ENCODE results near the gene ABHD17A.
A peak's percentile ranks its signal among the peaks of the same experiment; 100 is the strongest.
"Not testable (repeated sequence)": the region's sequence is repeated elsewhere in the genome, so short reads cannot be mapped to it uniquely, and the experiment has no call there.

The ABHD17A gene

DNA sequence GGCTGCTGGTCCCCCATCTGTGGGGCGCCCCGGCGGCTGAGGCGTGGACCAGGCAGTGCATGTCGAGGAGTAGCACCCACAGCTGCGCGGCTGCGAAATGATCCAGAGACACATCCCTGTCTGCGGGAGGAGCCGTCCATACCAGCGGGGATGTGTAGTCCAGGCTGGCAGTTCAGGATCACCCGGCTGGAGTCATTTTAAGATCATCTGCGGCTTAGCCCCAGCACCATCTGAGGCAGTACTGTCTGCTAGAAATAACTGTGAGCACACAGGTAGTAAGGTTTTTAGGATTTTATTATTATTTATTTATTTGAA is 23.0 kb upstream of the ABHD17A start:
- no peak for DNase-seq

- DNase-seq: no peak
Measured at GRCh38 chr19:1907563-1908363, 22.5 kb upstream of the ABHD17A start.

DNA sequence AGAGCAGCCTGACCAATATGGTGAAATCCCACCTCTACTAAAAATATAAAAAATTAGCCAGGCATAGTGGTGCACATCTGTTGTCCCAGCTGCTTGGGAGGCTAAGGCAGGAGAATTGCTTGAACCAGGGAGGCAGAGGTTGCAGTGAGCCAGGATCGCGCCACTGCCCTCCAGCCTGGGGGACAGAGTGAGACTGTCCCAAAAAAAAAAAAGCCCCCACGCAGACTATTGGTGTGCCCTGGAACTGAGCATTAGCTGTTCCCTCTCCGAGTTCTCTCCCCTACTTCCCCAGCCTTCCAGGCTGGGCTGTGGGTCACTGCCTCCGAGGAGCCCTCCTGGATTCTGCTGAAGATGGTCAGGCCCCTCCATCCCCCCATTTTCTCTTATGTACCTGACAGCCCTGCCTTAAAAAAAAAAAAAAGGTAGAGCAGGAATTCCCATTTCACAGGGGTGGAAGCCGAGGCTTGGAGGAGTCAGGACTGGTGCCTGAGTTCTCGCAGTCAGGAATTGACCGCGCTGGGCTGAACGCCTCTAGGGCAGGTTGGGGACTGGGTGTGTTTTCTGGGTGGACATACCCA is 21.8 kb upstream of the ABHD17A start:
- no peak for DNase-seq

DNA sequence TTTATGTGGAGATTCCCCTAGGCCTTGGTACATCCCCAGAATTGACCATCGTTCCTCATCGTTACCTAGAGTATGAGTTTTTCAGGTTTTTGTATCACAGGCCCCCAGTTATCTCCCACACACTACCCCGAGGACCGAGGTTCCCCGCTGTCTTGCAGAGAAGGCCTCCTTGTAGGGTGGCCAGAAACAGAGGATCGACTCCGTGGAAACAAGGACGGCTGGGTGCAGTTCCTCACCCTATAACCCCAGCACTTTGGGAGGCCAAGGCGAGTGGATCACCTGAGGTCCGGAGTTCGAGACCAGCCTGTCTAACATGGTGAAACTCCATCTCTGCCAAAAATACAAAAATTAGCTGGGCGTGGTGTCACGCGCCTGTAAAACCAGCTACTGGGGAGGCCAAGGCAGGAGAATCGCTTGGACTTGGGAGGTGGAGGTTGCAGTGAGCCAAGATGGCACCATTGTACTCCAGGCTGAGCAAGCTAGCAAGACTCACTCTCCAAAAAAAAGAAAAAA is 20.6 kb upstream of the ABHD17A start:
- no peak for DNase-seq

DNA sequence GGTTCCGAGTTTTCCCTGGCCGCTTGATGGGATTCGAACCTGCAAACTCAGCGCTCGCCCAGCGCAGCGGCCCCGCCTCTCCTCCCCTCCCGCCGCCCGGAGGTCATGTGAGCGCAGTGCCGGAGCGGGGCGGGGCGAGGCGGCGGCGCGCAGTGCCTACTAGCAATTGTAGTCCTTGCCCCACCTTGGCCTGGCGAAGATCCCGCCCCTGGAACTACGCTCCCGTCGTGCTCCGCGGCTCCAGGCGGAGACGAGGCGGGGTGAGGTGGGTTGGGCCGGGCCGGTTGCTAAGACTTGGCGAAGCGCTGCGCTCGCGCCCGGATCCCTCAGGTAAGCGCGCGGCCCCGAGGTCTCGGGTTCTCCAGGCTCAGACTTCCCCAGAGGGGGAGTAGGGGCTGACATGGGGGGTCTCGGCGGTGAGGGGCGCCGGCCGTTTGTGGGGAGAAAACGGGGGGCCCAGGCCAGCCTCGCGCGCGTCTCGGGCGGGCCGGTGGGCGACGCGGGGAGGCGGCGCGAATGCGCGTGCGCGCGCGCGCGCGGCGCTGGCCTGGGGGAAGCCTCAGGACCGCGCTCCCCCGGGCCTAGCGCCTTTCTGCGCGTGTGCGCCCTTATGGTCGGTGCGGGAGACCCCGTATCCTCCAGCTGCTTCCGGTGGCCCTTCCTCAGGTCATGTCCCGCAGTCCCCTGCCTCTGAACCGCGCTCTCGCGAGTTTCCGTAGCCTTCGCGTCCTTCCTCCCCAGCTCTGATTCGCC is 20.0 kb upstream of the ABHD17A start, which contains the start of the genes ADAT3 and SCAMP4:
ADAT3 (plus strand) TSS at position 290 of the 753 bp plus-strand sequence. CDS start 6,649 bp downstream, outside the sequence.
SCAMP4 (plus strand) TSS at position 290 of the 753 bp plus-strand sequence. CDS start 9,621 bp downstream, outside the sequence.
- DNase-seq: peak; percentile 98

DNA sequence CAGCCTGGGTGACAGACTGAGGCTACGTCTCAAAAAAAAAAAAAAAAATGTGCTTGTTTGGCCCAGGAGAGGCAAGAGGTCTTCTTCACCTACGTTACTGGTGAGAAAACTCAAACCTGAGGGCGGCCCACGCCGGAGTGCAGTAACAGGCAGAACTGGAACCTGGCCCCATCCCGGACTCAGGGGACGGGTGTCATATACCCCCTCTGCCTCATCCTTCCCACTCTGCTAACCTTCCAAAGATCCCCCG is 19.5 kb upstream of the ABHD17A start:
- no peak for DNase-seq

DNA sequence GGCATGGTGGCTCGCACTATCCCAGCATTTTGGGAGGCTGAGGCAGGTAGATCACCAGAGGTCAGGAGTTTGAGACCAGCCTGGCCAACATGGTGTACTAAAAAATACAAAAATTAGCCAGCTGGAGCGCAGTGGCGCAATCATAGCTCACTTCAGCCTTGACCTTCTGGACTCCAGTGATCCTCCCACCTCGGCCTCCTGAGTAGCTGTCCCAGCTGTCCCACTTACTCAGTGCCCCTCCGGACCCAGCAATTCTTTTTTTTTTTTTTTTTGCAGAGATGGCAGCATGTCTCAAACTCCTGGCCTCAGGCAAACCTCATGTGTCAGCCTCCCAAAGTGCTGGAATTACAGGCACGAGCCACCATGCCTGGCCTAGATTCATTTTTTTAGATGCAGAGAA is 17.6 kb upstream of the ABHD17A start:
- no peak for DNase-seq

GRCh38 chr19:1901940-1902404 is 16.7 kb upstream of the ABHD17A start:
- DNase-seq: no peak

GRCh38 chr19:1896508-1896907 is 11.2 kb upstream of the ABHD17A start:
- DNase-seq: no peak

- DNase-seq: no peak
Measured at GRCh38 chr19:1893791-1894190, 8.5 kb upstream of the ABHD17A start.

DNA sequence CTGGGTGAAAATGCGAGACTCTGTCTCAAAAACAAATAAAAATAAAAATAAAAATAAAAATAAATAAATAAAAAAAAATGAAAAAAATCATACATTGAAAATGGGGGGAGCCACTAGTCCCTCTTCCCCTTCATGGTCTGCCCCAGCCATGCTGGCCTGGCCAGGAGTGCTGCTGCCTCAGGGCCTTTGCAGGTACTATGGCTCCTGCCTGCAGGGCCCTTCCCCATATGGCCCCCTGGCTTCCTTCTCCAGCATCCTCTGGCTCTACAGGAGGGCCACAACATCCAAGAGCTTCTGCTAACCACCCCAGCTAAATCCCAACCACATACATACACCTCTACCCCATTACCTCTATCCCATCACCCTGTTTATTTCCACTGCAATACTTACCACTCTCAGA is 4.6 kb upstream of the ABHD17A start:
- DNase-seq: no peak

DNA sequence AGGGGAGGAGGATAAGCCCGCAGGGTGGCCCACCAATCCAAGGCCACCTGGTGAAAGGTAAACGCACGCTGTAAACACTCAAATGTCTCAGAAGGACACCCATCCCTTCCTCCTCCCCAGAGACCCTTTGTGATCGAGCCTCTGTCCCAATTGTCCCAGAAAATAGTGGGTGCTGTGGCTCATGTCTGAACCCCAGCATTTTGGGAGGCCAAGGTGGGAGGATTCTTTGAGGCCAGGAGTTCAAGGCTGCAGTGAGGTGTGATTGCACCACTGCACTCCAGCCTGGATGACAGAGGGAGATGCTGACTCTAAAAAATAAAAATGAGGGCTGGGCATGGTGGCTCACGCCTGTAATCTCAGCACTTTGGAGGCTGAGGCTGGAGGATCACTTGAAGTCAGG is 3.1 kb upstream of the ABHD17A start:
- DNase-seq: no peak

DNA sequence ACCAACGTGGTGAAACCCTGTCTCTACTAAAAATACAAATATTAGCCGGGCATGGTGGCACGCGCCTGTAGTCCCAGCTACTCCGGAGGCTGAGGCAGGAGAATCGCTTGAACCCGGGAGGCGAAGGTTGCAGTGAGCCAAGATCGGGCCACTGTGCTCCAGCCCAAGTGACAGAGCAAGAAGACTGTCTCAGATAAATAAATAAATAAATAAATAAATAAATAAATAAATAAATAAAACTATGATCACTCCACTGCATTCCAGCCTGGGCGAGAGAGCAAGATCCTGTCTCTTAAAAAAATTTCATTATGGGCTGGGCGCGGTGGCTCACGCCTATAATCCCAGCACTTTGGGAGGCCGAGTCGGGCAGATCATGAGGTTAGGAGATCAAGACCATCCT is 1.1 kb upstream of the ABHD17A start:
- DNase-seq: not testable (repeated sequence)

GRCh38 chr19:1884719-1885334 is 469 bp downstream of the ABHD17A start:
- DNase-seq: no peak

GRCh38 chr19:1884291-1884718 is 991 bp downstream of the ABHD17A start:
- DNase-seq: no peak

DNA sequence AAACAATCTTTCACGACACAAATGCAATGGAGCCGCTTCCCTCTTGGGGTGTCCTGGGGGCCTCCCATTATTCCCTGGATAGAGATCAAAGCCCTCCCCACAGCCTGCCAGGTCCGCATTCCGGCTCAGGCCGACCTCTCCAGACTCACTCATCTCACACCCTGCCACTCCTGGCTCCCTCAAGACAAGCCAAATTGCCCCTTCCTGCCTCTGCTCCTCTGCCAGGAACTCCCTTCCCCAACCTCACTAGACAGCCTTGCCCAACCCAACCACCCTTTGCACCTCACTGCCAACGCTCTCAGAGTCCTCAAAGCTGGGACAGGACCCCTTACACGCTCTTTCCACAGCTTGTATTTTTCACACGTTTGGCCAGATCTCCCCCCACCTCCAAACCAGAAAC is 1.5 kb downstream of the ABHD17A start:
- no peak for DNase-seq

- no peak for DNase-seq
Measured at GRCh38 chr19:1882786-1883692, 2.3 kb downstream of the ABHD17A start.

GRCh38 chr19:1882089-1882785 is 3.1 kb downstream of the ABHD17A start:
- no peak for DNase-seq

GRCh38 chr19:1881393-1882088 is 3.8 kb downstream of the ABHD17A start:
- not testable (repeated sequence) for DNase-seq

DNA sequence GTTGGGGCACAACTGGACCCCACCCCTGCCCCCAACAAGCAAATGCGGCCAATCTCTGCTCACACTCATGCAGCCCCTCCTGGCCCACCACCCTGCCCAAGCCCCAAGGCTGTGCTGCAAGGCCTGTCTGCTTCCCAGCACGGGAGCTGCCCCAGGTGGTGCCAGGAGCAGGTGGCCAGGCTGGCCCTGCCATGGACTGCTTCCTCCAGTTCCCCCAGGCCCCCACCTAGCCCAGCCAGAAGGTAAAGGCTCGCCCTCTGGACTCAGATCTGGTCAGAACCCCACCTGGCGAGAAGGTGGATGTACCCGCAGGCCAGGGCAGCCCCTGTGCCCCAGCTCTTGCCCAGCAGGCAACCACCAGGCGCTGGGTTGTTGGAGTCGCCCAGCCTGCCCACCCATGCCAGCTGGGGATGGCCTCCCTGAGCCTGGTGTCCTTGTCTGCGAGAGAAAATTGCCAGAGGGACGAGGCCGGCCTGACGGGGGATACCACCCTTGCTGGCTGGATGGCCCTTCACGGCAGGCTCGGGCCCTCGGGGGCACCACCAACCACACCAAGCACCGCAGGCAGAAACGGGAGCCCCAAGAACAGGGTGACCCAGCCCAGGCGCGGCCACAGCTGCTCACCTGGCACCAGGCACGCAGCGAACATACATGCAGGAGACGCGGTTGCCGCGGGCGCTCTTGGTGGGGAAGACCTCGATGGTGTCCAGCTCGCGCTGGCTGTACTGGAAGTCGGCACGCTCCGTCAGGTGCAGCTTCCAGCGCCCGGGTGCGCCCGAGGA is 4.5 kb downstream of the ABHD17A start:
- no peak for DNase-seq

All from activated CD4-positive, CD25-positive, alpha-beta regulatory T cell treated with anti-CD3 and anti-CD28 coated beads, Interleukin-2, amount 50 U/mL, for 72 hours (primary cell).